Upper lobe of left lung (tissue), 6 donors: Measurements from ENCODE around the gene RAP1GDS1. TPM values are rescaled to one million over a fixed set of nuclear protein-coding genes. Genes with fewer than 3 reads are reported as not detected.

Experiments used
- ATAC-seq, 2 donors: fragments of 200-7000 bp; cut with Tn5 transposase; one replicate each; pipeline ENCODE4 v1.9.1; 2022; ENCODE audit warnings: mild to moderate bottlenecking in 2 of 2, moderate library complexity in 2 of 2; ENCODE audit not compliant: low FRiP score in 2 of 2
- DNase-seq, 2 donors: peaks; one replicate each; pipeline ENCODE4 v3.0.0-alpha.2; 2019 to 2020
- H3K27ac ChIP-seq, 4 donors: fragments of 200-600 bp; sonication (generic); one replicate each; pipeline ENCODE4 v1.5.1; 2016 to 2019
- H3K27me3 ChIP-seq, 4 donors: fragments of 200-600 bp; sonication (generic); one replicate each; pipeline ENCODE4 v1.5.1; 2017 to 2019
- H3K36me3 ChIP-seq, 4 donors: fragments of 200-600 bp; sonication (generic); one replicate each; pipeline ENCODE4 v1.5.1; 2016 to 2019
- H3K4me1 ChIP-seq, 4 donors: fragments of 200-600 bp; sonication (generic); one replicate each; pipeline ENCODE4 v1.5.1; 2018 to 2019
- H3K4me3 ChIP-seq, 4 donors: fragments of 200-600 bp; sonication (generic); one replicate each; pipeline ENCODE4 v1.5.1; 2017 to 2019; ENCODE audit warnings: mild to moderate bottlenecking in 2 of 4, moderate library complexity in 1 of 4
- H3K9me3 ChIP-seq, 4 donors: fragments of 200-600 bp; sonication (generic); one replicate each; pipeline ENCODE4 v1.5.1; 2018 to 2019
- EP300 ChIP-seq, 4 donors: sonication (generic); formaldehyde crosslinking; IDR thresholded peaks; one replicate each; pipeline ENCODE4 v1.5.1; 2017; ENCODE audit warnings: antibody characterized with exemption in 4 of 4, control low read depth in 2 of 4
- POLR2A ChIP-seq, 4 donors: fragments of 450-650 bp; IDR thresholded peaks; one replicate each; pipeline ENCODE4 v1.5.1; 2016 to 2017; ENCODE audit warnings: antibody characterized with exemption in 4 of 4, mild to moderate bottlenecking in 2 of 4
- POLR2AphosphoS5 ChIP-seq, 2 donors: sonication (generic); formaldehyde crosslinking; IDR thresholded peaks; one replicate each; pipeline ENCODE4 v1.5.1; 2017; ENCODE audit warnings: antibody characterized with exemption in 2 of 2
- WGBS, 2 donors: methylation state at CpG; one replicate each; pipeline ENCODE4 v1.1.5; 2017 to 2018; 5-methylcytosine and 5-hydroxymethylcytosine counted together
- total RNA-seq, 6 donors: library from RNA; depleted of rRNA in 4 of 6; stranded (reverse); fragments of >200 nt in 4 of 6; gene quantifications; one replicate each; pipeline versions ENCODE4 v1.1.0 to v1.2.1, GENCODE V29; 2016 to 2021
- TF ChIP-seq, protein P1 (sequence below), 6 experiments: fragments of 450-650 bp in 4 of 6; fragments of 200-600 bp in 2 of 6; sonication (generic) in 2 of 6; IDR thresholded peaks; one replicate each; pipeline ENCODE4 v1.5.1; 2016 to 2019; ENCODE audit warnings: antibody characterized with exemption in 6 of 6
- donor health status: DM: no; HTN: no; CAD: no; lungs with moderate emphysema.
- donor health status: DM: no; HTN: yes; CAD: no; lungs with severe emphysema.

The RAP1GDS1 gene
- total RNA-seq, 6 donors from 2014 or later = 20.6 to 63.9 (median 35.5) TPM

DNA sequence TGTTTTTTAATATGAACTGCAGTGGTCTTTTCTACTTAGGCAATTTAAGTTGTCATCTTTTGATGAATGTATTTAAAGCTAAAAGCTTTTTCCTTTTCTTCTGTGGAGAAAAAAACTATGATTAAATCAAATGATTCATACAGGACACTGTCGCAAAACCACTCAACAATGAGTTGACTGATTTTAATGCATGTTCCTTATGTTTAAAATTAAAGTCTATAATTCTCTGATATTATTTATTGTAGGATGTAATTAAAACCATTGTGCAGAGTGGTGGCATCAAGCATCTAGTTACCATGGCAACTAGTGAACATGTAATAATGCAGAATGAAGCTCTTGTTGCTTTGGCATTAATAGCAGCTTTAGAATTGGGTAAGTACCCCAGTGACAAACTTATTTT is 172.5 kb downstream of the RAP1GDS1 start:
- DNase-seq (no peak), ATAC-seq (no peak)
- WGBS, 2 donors = 97 to 100% methylated on average over 1 of the region's 1 CpG
- Histone ChIP-seq H3K4me1 (no peaks in the 10 kb centered on the region), H3K9me3 (no peaks in the 10 kb centered on the region), H3K27ac (no peak overlapping the region), H3K36me3 (peaks cover 0 to 29% (median 4%) of the 10 kb centered on the region in 4 donors), H3K4me3 (no peak overlapping the region), H3K27me3 (no peaks in the 10 kb centered on the region)
- TF ChIP-seq, protein P1, sequence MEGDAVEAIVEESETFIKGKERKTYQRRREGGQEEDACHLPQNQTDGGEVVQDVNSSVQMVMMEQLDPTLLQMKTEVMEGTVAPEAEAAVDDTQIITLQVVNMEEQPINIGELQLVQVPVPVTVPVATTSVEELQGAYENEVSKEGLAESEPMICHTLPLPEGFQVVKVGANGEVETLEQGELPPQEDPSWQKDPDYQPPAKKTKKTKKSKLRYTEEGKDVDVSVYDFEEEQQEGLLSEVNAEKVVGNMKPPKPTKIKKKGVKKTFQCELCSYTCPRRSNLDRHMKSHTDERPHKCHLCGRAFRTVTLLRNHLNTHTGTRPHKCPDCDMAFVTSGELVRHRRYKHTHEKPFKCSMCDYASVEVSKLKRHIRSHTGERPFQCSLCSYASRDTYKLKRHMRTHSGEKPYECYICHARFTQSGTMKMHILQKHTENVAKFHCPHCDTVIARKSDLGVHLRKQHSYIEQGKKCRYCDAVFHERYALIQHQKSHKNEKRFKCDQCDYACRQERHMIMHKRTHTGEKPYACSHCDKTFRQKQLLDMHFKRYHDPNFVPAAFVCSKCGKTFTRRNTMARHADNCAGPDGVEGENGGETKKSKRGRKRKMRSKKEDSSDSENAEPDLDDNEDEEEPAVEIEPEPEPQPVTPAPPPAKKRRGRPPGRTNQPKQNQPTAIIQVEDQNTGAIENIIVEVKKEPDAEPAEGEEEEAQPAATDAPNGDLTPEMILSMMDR (IDR thresholded peaks at IDR 0.05) = no peak
- TF ChIP-seq POLR2A (IDR thresholded peaks at IDR 0.05) (no peak), POLR2AphosphoS5 (IDR thresholded peaks at IDR 0.05) (no peak), EP300 (IDR thresholded peaks at IDR 0.05) (no peak)

DNA sequence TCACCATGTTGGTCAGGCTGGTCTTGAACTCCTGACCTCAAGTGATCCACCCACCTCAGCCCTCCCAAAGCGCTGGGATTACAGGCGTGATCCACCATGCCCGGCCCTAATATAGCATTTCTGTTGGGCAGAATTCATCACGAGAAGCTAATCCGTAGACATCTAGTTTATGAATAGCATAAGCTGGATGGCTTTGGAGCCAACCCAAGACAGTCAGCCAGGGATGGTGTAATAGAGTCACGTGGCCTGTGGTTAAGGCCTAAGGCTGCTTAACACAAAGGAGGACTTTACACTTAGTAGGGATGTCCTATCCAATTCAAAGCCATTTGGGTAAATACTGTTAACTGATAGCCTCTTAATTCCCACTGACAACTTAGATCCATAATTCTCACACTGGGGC is 173.6 kb downstream of the RAP1GDS1 start:
- WGBS, 2 donors = 95 to 100% methylated on average over 2 to 6 of the region's 6 CpGs
- no peaks in the 10 kb centered on the region for H3K4me1 ChIP-seq
- TF ChIP-seq POLR2A (IDR thresholded peaks at IDR 0.05) (no peak), POLR2AphosphoS5 (IDR thresholded peaks at IDR 0.05) (no peak), EP300 (IDR thresholded peaks at IDR 0.05) (no peak)
- TF ChIP-seq, protein P1 (IDR thresholded peaks at IDR 0.05) = no peak
- H3K27ac ChIP-seq = no peak overlapping the region
- H3K4me3 ChIP-seq = no peak overlapping the region
- H3K36me3 ChIP-seq = peaks cover 0 to 34% (median 4%) of the 10 kb centered on the region in 4 donors
- H3K9me3 ChIP-seq = no peaks in the 10 kb centered on the region
- DNase-seq (no peak), ATAC-seq (no peak)
- no peaks in the 10 kb centered on the region for H3K27me3 ChIP-seq

DNA sequence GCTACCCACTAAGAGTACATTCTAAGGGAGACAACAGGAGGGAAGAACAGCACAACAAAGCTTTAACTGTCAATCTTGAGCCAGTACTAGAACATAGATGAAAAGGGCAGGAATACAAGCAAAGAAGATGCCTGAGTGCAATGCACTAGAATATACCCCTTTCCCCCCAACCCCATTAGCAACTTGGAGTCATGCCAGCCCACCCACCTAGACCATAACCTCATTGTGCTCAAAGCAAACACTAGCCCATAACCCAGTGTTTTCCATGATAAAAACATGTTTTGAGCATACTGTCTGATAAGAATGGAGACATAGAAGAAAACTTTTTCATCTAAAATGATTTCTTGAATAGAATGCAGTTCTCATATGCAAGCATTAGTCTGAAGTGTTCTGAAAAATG is 183.2 kb downstream of the RAP1GDS1 start:
- TF ChIP-seq, protein P1 (IDR thresholded peaks at IDR 0.05) = no peak
- no peak for TF ChIP-seq POLR2A (IDR thresholded peaks at IDR 0.05)
- TF ChIP-seq EP300 (IDR thresholded peaks at IDR 0.05) = no peak
- no peak for TF ChIP-seq POLR2AphosphoS5 (IDR thresholded peaks at IDR 0.05)
- ATAC-seq (no peak), DNase-seq (no peak)
- Histone ChIP-seq H3K27ac (no peak overlapping the region), H3K36me3 (peaks cover 0 to 40% (median 9%) of the 10 kb centered on the region in 4 donors), H3K27me3 (no peaks in the 10 kb centered on the region), H3K4me1 (peaks cover 0 to 31% (median 18%) of the 10 kb centered on the region in 4 donors), H3K4me3 (no peak overlapping the region), H3K9me3 (no peaks in the 10 kb centered on the region)

DNA sequence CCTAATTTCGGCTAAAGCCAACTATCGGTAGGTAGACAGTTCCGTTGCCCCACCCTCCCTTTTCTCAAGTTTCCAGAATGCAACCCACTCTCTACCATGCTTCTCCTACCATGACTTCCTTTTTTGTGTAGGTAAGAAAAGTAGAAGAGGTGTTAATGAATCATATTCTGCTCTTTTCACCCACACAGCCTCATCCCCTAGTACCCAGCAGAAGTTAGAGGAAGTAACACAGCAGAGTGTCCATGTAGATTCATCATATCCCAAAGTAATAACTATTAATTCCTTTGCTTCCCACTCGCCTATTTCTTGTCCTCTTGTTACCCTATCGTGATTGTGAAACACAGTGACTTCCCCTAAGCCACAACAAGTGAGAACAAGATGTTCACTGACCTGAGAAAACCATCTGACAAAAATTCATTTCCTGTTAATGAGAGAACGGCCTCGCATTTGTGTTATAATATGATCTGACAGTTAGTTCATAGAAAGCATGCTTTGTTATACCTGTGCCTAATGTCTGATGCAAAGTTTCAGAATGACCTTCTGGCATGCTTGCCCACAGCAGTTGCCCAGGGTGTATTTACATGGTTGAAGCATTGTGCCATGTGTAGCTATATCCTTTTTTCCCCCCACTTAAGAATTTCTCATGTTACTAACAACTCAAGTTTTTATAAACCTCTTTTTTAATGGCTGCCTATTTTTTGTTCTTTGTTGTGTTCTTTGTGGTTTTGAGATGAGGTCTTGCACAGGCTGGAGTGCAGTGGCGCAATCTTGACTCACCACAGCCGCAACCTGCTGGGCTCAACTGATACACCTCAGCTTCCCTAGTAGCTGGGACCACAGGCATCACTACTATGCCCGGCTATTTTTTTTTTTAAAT is 185.6 kb downstream of the RAP1GDS1 start:
- H3K36me3 ChIP-seq = peaks cover 0 to 26% (median 7%) of the 10 kb centered on the region in 4 donors
- H3K4me1 ChIP-seq = peaks cover 0 to 32% (median 18%) of the 10 kb centered on the region in 4 donors
- DNase-seq (peak in 1 of 2 donors; percentile 41), ATAC-seq (peak; percentile 51 to 61)
- WGBS, 2 donors = 65 to 67% methylated on average over 10 of the region's 10 CpGs
- H3K9me3 ChIP-seq = no peaks in the 10 kb centered on the region
- TF ChIP-seq POLR2AphosphoS5 (IDR thresholded peaks at IDR 0.05) (peak in 1 of 2 donors; percentile 42), POLR2A (IDR thresholded peaks at IDR 0.05) (no peak), EP300 (IDR thresholded peaks at IDR 0.05) (peak in 3 of 4 donors; percentile 45 to 93 (median 76))
- TF ChIP-seq, protein P1 (IDR thresholded peaks at IDR 0.05) = no peak
- no peaks in the 10 kb centered on the region for H3K27me3 ChIP-seq
- peak overlapping the region; percentile 26 to 73 (median 60) for H3K27ac ChIP-seq
- H3K4me3 ChIP-seq = no peak overlapping the region
